ENCODE measurements around the gene SMIM24. TPM values are rescaled to one million over a fixed set of nuclear protein-coding genes. Genes with fewer than 3 reads are reported as not detected.

The SMIM24 gene
- total and polyA plus RNA-seq, 9 of the 15 experiments (the other 6 are each of a cell fraction or from before 2014, with no cell fraction given) = 0.45 to 12.3 (median 1.4) TPM; not detected in 1

DNA sequence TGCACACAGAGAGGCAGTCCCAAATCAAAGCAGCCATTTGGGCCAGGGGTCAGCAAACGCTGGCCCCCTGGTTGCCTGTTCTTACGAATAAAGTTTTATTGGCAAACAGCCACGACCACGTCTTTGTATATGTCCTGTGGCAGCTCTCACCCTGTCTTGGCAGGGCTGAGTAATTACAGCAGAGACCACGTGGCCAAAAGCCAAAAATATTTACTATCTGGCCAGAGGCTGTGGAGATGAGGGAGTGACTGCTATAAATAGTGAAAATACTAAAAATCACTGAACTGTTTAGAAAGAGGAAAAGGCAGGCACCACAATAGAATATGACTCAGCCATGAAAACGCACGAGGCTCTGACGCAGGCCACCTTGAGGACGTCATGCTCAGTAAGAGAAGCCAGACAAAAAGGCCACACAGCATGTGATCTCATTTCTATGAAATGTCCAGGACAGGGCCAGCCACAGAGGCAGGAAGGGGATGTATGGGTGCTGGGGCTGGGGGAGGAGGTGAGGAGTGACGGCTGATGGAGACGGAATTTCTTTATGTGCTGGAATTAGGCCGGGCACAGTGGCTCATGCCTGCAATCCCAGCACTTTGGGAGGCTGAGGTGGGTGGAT lies 29.4 kb downstream of the SMIM24 start:
- no peak overlapping the region for H3K4me2 ChIP-seq (ENCODE audit: insufficient read depth, low read length)
- no peaks in the 10 kb centered on the region for H3K27me3 ChIP-seq (ENCODE audit: control insufficient read depth in 2 of 2, insufficient read depth in 2 of 2, low read length in 2 of 2)
- peaks cover 8% of the 10 kb centered on the region for H4K20me1 ChIP-seq (replicated peaks; ENCODE audit: control insufficient read depth, insufficient read depth, low read length)
- peaks cover 3 to 29% of the 10 kb centered on the region in 2 experiments; a peak in 2 of 5 replicates for H3K4me1 ChIP-seq (replicated peaks in 1 of 2; ENCODE audit: control insufficient read depth in 2 of 2, insufficient read depth in 2 of 2, low read length in 2 of 2)
- ATAC-seq (peak; percentile 80), DNase-seq (ENCODE audit: extremely low read depth in 1 of 4, low spot score in 3 of 4) (peak in 1 of 4 experiments; percentile 59), FAIRE-seq (peak; percentile 71)
- peak overlapping the region in 1 of 2 experiments; percentile 55; a peak in 1 of 4 replicates for H3K9ac ChIP-seq (ENCODE audit: insufficient read depth in 1 of 2, low read depth in 2 of 2, low read length in 2 of 2)
- peaks cover 89% of the 10 kb centered on the region for H3K36me3 ChIP-seq (ENCODE audit: control insufficient read depth, insufficient read depth, low read length)
- CTCF ChIA-PET (ENCODE audit: low intra/inter-chr PET ratio) = interaction anchor here (0.6 kb wide), 1 partner anchor 324 kb away, joined by 3 read pairs; no protein-coding TSS in a partner anchor
- peak overlapping the region; percentile 2; the same call in 2 of the 3 replicates for H3K27ac ChIP-seq (ENCODE audit: extremely low read depth, low read depth, low read length)
- H2AFZ ChIP-seq (ENCODE audit: low read depth, low read length) = no peak overlapping the region
- POLR2A ChIA-PET = no interaction called here
- 43% methylated on average over 12 of the region's 12 CpGs for WGBS (ENCODE audit: insufficient coverage, low coverage, missing lambda C conversion rate)
- H3K4me3 ChIP-seq = no peak overlapping the region
- H3K79me2 ChIP-seq (ENCODE audit: control insufficient read depth, insufficient read depth, low read length) = peaks cover 11% of the 10 kb centered on the region; the same call in 2 of the 3 replicates
- intact Hi-C loops (cut with micrococcal nuclease) (no loop called here), in situ Hi-C loops (cut with MboI) (no loop called here)
- no TSS peak for BruUV-seq (replicated peaks)
- H3K9me3 ChIP-seq (replicated peaks; ENCODE audit: control insufficient read depth, insufficient read depth, low read depth, low read length) = no peaks in the 10 kb centered on the region
- no peaks in the 10 kb centered on the region for H3K9me1 ChIP-seq (ENCODE audit: control insufficient read depth, insufficient read depth, low read length)
- TF ChIP-seq, protein P1, sequence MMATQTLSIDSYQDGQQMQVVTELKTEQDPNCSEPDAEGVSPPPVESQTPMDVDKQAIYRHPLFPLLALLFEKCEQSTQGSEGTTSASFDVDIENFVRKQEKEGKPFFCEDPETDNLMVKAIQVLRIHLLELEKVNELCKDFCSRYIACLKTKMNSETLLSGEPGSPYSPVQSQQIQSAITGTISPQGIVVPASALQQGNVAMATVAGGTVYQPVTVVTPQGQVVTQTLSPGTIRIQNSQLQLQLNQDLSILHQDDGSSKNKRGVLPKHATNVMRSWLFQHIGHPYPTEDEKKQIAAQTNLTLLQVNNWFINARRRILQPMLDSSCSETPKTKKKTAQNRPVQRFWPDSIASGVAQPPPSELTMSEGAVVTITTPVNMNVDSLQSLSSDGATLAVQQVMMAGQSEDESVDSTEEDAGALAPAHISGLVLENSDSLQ (IDR thresholded peaks at IDR 0.05) = peak; percentile 16; the same call in 1 of the 2 replicates
- TF ChIP-seq, protein P2, sequence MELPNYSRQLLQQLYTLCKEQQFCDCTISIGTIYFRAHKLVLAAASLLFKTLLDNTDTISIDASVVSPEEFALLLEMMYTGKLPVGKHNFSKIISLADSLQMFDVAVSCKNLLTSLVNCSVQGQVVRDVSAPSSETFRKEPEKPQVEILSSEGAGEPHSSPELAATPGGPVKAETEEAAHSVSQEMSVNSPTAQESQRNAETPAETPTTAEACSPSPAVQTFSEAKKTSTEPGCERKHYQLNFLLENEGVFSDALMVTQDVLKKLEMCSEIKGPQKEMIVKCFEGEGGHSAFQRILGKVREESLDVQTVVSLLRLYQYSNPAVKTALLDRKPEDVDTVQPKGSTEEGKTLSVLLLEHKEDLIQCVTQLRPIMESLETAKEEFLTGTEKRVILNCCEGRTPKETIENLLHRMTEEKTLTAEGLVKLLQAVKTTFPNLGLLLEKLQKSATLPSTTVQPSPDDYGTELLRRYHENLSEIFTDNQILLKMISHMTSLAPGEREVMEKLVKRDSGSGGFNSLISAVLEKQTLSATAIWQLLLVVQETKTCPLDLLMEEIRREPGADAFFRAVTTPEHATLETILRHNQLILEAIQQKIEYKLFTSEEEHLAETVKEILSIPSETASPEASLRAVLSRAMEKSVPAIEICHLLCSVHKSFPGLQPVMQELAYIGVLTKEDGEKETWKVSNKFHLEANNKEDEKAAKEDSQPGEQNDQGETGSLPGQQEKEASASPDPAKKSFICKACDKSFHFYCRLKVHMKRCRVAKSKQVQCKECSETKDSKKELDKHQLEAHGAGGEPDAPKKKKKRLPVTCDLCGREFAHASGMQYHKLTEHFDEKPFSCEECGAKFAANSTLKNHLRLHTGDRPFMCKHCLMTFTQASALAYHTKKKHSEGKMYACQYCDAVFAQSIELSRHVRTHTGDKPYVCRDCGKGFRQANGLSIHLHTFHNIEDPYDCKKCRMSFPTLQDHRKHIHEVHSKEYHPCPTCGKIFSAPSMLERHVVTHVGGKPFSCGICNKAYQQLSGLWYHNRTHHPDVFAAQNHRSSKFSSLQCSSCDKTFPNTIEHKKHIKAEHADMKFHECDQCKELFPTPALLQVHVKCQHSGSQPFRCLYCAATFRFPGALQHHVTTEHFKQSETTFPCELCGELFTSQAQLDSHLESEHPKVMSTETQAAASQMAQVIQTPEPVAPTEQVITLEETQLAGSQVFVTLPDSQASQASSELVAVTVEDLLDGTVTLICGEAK (IDR thresholded peaks at IDR 0.05) = peak; percentile 99
- TF ChIP-seq, protein P2 (CRISPR knock-in tag; IDR thresholded peaks at IDR 0.05) = peak; percentile 99
- TF ChIP-seq MITF (IDR thresholded peaks at IDR 0.05) = 0 out of 2 replicates have a peak, but pooled peaks have one; percentile 41
- TF ChIP-seq MEIS2 (IDR thresholded peaks at IDR 0.05; ENCODE audit: partially characterized antibody) = peak; percentile 72
- TF ChIP-seq ZBTB33 (CRISPR knock-in tag; IDR thresholded peaks at IDR 0.05) = 0 out of 2 replicates have a peak, but pooled peaks have one; percentile 18
- TF ChIP-seq HDAC1 (IDR thresholded peaks at IDR 0.05) = peak in 1 of 2 experiments; percentile 28; a peak in 1 of 4 replicates
